PC-9 (cell line): ENCODE measurements around the gene GPRIN3. TPM values are rescaled to one million over a fixed set of nuclear protein-coding genes. Genes with fewer than 3 reads are reported as not detected.

ENCODE experiments used
- BruUV-seq: library from RNA; stranded (reverse); fragments of 400-500 nt; replicated peaks from 2 replicates; lab custom pipeline; 2021; lab: Mats Ljungman, UMichigan
- CTCF ChIA-PET: fragments of 300-600 bp; sonication (Branson Sonifier 250); formaldehyde crosslinking; loops from one replicate; lab custom pipeline; 2022; ENCODE audit warnings: antibody characterized with exemption; lab: Charles Lee
- POLR2A ChIA-PET: fragments of 300-600 bp; sonication (Branson Sonifier 250); formaldehyde crosslinking; loops from one replicate; lab custom pipeline; 2022; ENCODE audit warnings: antibody characterized with exemption; ENCODE audit not compliant: unreplicated experiment; lab: Charles Lee
- DNase-seq, 2 experiments: peaks; one replicate each; pipeline versions ENCODE4 v3.0.0 to v3.0.0-alpha.2; 2015 to 2022; ENCODE audit warnings: mixed read lengths in 1 of 2
- H2AFZ ChIP-seq: fragments of 200-600 bp; sonication (generic); 2 replicates; pipeline ENCODE4 v1.8.1; 2017; ENCODE audit warnings: antibody characterized with exemption
- H3F3A ChIP-seq: fragments of 200-600 bp; sonication (generic); 2 replicates; pipeline ENCODE4 v1.8.1; 2017; ENCODE audit warnings: antibody characterized with exemption, mild to moderate bottlenecking, low read depth; ENCODE audit not compliant: insufficient read depth
- H3K27ac ChIP-seq: fragments of 200-600 bp; sonication (generic); 2 replicates; pipeline ENCODE4 v1.6.1; 2016; ENCODE audit warnings: mixed run types
- H3K27me3 ChIP-seq: fragments of 200-600 bp; sonication (generic); 2 replicates; pipeline ENCODE4 v1.6.1; 2016; ENCODE audit warnings: low read depth, mixed run types; ENCODE audit not compliant: insufficient read depth
- H3K36me3 ChIP-seq: fragments of 200-600 bp; sonication (generic); 2 replicates; pipeline ENCODE4 v1.6.1; 2016; ENCODE audit warnings: low read depth, mixed run types
- H3K4me1 ChIP-seq: fragments of 200-600 bp; sonication (generic); replicated peaks from 2 replicates; pipeline ENCODE4 v1.6.1; 2016; ENCODE audit warnings: mixed run types; ENCODE audit not compliant: insufficient read depth
- H3K4me2 ChIP-seq: fragments of 200-600 bp; sonication (generic); 2 replicates; pipeline ENCODE4 v1.6.1; 2017; ENCODE audit warnings: mixed run types
- H3K4me3 ChIP-seq: fragments of 200-600 bp; sonication (generic); 2 replicates; pipeline ENCODE4 v1.6.1; 2016; ENCODE audit warnings: mixed run types
- H3K79me2 ChIP-seq: fragments of 200-600 bp; sonication (generic); 2 replicates; pipeline ENCODE4 v1.6.1; 2017; ENCODE audit warnings: low read depth, mixed run types
- H3K9me2 ChIP-seq: fragments of 200-600 bp; sonication (generic); 2 replicates; pipeline ENCODE4 v1.8.1; 2017; ENCODE audit warnings: mild to moderate bottlenecking; ENCODE audit not compliant: insufficient read depth
- H3K9me3 ChIP-seq: fragments of 200-600 bp; sonication (generic); 2 replicates; pipeline ENCODE4 v1.8.1; 2016; ENCODE audit warnings: low read depth; ENCODE audit not compliant: insufficient read depth
- H4K20me1 ChIP-seq: fragments of 200-600 bp; sonication (generic); 2 replicates; pipeline ENCODE4 v1.8.1; 2017; ENCODE audit not compliant: insufficient read depth
- EZH2 ChIP-seq: fragments of 200-600 bp; sonication (generic); IDR thresholded peaks from 2 replicates; pipeline ENCODE4 v1.8.0; 2017; ENCODE audit warnings: antibody characterized with exemption, low read depth
- intact Hi-C: fragments of 100-400 bp; cut with micrococcal nuclease; formaldehyde crosslinking; loops from one replicate; pipeline ENCODE4 v1.10.0; 2022; ENCODE audit not compliant: unreplicated experiment
- total RNA-seq: library from RNA; stranded (reverse); gene quantifications from 2 replicates; pipeline ENCODE4 v1.2.3, GENCODE V29; 2021
- TF ChIP-seq, protein P1 (sequence below): fragments of 200-600 bp; sonication (generic); conservative IDR thresholded peaks from 2 replicates; pipeline ENCODE4 v1.6.1; 2017; ENCODE audit warnings: mixed run types, antibody characterized with exemption, mild to moderate bottlenecking, moderate library complexity

GPRIN3 gene
- total RNA-seq, 1 experiment from 2014 or later = 0.02 TPM

DNA sequence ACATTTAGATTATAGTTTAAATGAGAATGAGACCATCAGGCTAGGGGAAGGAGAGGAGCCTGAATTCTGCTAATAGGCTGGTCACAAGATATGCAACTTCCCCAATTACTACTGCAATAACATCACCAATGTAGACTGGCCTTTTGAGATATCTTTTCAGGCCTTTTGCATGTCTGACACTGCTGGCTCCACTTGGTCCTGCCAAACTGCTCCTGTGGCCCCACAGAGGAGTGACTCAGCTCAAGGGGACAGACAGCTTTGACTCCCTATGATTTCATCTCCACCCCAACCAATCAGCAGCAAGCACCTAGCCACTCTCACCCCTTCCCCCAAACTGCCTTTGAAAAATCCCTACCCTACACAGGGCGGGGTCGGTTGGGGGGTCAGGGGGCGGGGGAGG is 22.8 kb downstream of the GPRIN3 start:
- CTCF ChIA-PET = no interaction called here
- Histone ChIP-seq H2AFZ (no peak overlapping the region), H3K27ac (no peak overlapping the region), H3K9me2 (no peaks in the 10 kb centered on the region), H3K4me2 (no peak overlapping the region), H3K79me2 (no peaks in the 10 kb centered on the region), H3F3A (no peaks in the 10 kb centered on the region), H3K36me3 (no peaks in the 10 kb centered on the region), H3K4me1 (no peaks in the 10 kb centered on the region), H4K20me1 (no peaks in the 10 kb centered on the region), H3K9me3 (no peaks in the 10 kb centered on the region), H3K4me3 (no peak overlapping the region), H3K27me3 (no peaks in the 10 kb centered on the region)
- no peak for TF ChIP-seq EZH2
- TF ChIP-seq, protein P1, sequence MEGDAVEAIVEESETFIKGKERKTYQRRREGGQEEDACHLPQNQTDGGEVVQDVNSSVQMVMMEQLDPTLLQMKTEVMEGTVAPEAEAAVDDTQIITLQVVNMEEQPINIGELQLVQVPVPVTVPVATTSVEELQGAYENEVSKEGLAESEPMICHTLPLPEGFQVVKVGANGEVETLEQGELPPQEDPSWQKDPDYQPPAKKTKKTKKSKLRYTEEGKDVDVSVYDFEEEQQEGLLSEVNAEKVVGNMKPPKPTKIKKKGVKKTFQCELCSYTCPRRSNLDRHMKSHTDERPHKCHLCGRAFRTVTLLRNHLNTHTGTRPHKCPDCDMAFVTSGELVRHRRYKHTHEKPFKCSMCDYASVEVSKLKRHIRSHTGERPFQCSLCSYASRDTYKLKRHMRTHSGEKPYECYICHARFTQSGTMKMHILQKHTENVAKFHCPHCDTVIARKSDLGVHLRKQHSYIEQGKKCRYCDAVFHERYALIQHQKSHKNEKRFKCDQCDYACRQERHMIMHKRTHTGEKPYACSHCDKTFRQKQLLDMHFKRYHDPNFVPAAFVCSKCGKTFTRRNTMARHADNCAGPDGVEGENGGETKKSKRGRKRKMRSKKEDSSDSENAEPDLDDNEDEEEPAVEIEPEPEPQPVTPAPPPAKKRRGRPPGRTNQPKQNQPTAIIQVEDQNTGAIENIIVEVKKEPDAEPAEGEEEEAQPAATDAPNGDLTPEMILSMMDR = no peak
- intact Hi-C loops = no loop called here
- BruUV-seq = no TSS peak
- DNase-seq = no peak
- POLR2A ChIA-PET = no interaction called here

DNA sequence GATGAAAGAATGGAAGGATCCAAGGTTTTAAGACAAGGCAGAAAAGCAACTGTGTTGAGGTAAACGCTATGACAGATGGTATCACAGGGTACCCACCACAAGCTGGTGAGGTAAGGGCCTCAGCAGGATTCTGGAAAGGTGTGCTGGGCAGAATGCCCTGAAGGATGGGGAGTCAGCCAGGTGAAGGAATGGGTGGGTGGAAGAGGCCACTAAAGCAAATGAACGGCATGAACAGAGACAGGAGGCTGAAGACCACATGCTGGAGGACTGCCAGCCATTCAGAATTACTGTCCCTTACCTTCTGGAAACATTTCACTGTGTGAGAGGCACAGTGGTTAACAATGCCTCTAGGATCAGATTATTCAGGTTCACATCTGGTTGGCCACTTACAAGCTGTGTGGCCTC is 23.6 kb downstream of the GPRIN3 start:
- Histone ChIP-seq H3K4me1 (no peaks in the 10 kb centered on the region), H3K9me3 (no peaks in the 10 kb centered on the region), H3K79me2 (no peaks in the 10 kb centered on the region), H3K36me3 (no peaks in the 10 kb centered on the region), H3K9me2 (no peaks in the 10 kb centered on the region), H3K27me3 (no peaks in the 10 kb centered on the region), H3K27ac (no peak overlapping the region), H3F3A (no peaks in the 10 kb centered on the region), H2AFZ (no peak overlapping the region), H3K4me3 (no peak overlapping the region), H3K4me2 (no peak overlapping the region), H4K20me1 (no peaks in the 10 kb centered on the region)
- BruUV-seq = no TSS peak
- intact Hi-C loops = no loop called here
- ChIA-PET POLR2A (no interaction called here), CTCF (no interaction called here)
- no peak for DNase-seq
- TF ChIP-seq, protein P1 = no peak
- TF ChIP-seq EZH2 = no peak

DNA sequence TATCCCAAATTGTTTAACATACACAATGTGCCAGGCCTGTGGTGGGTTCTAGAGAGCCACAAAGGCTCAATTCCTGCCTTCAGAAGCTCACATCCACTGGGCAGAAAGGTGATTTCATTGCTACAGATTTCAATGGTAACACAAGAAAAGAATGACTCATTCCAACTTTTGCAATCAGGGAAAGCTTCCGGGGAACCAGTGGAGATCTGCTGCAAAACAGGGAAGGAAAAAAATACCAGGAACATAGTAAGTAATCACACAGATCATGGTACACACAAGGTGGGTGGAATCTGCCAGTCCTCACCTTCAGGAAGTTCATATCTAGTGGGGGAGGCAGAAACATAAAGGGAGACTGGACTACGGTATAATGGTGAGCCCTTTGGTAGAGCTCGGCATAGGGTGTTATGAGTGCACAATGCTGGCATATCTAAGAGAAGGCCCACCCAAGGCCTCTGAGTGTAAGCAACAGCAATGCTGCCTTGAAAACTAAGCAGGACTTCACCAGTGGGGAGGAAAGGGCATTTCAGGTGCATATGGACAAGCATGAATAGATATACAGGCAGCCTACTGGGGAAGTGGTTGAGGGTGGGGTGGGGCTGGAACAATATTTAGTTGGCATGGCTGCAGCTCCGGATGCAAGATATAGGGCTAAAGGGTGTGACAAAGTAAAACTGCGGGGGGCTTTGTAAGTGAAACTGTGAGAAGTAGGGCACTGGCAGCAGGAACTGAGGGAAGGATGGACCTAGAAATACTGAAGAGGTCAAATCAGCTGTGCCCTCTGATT is 24.2 kb downstream of the GPRIN3 start:
- no peak overlapping the region for H3K4me3 ChIP-seq
- H2AFZ ChIP-seq = no peak overlapping the region
- H3K4me1 ChIP-seq = no peaks in the 10 kb centered on the region
- no peak for TF ChIP-seq EZH2
- TF ChIP-seq, protein P1 = no peak
- H4K20me1 ChIP-seq = no peaks in the 10 kb centered on the region
- DNase-seq = no peak
- ChIA-PET POLR2A (no interaction called here), CTCF (interaction anchor here (0.6 kb wide), 1 partner anchor 51 kb away, joined by 3 read pairs; no protein-coding TSS in a partner anchor)
- H3K4me2 ChIP-seq = no peak overlapping the region
- H3K27me3 ChIP-seq = no peaks in the 10 kb centered on the region
- H3K79me2 ChIP-seq = no peaks in the 10 kb centered on the region
- no TSS peak for BruUV-seq
- no peaks in the 10 kb centered on the region for H3K9me3 ChIP-seq
- H3K9me2 ChIP-seq = no peaks in the 10 kb centered on the region
- no peak overlapping the region for H3K27ac ChIP-seq
- intact Hi-C loops = no loop called here
- H3F3A ChIP-seq = no peaks in the 10 kb centered on the region
- no peaks in the 10 kb centered on the region for H3K36me3 ChIP-seq
